GM12801 (cell line): ENCODE data around the gene CLDN18.

Source experiments
- TF ChIP-seq, protein P1 (sequence below): IDR thresholded peaks from one replicate; pipeline ENCODE4 v1.5.1; 2011; ENCODE audit warnings: control low read depth; ENCODE audit not compliant: insufficient read length; ENCODE audit errors: extremely low read depth

The CLDN18 gene

DNA sequence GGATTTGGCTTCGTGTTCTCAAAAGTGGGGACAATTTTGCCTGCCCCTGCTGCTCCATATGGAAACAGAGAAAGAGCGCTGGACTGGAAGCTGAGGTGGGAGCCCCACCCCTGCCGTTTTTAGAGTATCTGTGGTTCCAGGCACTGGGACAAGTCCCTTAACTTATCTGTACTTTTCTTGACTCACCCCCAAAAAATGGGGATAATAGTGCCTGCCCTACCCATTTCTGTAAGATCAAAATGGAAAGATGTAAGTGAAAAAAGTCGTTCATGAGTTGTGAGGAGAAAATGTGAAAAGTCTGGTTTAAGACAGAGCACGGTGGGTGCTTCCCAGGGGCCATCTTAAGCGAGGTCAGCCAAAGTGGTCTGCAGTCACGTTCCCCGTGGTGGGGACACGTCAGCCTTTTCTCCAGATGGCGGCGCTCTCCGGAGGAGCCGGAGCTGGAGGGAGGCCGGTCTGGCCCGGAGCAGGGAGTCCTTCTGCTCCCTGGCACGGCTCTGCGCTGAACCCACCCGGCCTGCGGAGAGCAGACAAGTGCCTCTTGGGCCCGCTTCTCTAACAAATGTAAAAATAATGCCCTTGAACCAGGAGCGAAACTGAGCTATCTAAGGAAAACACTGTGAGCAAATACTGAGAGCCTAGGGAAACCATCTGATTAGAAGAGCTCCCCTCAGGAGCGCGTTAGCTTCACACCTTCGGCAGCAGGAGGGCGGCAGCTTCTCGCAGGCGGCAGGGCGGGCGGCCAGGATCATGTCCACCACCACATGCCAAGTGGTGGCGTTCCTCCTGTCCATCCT is at the start of gene CLDN18:
CLDN18 (plus strand) TSS at position 690 of the 797 bp plus-strand sequence; CDS start at position 751, 61 bp downstream.
- TF ChIP-seq, protein P1, sequence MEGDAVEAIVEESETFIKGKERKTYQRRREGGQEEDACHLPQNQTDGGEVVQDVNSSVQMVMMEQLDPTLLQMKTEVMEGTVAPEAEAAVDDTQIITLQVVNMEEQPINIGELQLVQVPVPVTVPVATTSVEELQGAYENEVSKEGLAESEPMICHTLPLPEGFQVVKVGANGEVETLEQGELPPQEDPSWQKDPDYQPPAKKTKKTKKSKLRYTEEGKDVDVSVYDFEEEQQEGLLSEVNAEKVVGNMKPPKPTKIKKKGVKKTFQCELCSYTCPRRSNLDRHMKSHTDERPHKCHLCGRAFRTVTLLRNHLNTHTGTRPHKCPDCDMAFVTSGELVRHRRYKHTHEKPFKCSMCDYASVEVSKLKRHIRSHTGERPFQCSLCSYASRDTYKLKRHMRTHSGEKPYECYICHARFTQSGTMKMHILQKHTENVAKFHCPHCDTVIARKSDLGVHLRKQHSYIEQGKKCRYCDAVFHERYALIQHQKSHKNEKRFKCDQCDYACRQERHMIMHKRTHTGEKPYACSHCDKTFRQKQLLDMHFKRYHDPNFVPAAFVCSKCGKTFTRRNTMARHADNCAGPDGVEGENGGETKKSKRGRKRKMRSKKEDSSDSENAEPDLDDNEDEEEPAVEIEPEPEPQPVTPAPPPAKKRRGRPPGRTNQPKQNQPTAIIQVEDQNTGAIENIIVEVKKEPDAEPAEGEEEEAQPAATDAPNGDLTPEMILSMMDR, result no peak

DNA sequence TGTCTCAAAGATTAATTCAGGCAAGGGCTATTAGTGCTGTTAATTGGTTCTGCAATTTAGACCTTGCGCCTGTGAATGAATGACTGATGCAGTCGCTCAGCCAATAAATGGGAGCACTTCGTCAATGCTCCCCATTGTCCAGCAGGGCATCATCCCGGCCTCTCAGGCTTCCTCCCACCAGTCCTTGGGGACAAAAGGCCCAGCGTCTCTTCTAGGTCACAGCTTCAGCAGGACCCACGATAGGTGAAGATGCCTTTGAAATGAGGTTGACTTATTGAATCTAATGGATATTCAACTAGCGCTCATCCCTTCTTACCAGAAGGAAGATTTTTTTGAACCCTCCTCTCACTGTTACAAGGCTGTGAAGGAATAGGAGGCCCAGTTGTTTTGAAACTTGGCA is 47.7 kb upstream of the CLDN18 start:
- TF ChIP-seq, protein P1, result no peak

DNA sequence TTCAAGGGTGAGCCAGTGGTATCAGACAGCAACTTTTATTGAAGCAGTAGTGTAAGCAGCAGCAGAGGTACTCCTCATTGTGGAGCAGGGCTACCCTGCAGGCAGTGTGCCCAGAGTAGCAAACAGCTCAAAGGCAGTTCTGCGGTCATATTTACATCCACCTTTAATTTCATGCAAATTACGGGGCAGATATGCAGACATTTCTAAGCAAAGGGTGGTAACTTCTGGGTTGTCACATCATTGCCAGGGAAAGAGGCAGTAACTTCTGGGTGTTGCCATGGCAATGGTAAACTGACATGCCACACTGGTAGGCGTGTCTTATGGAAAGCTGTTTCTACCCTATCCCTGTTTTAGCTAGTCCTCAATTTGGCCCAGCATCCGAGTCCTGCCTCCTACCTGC is 46.5 kb upstream of the CLDN18 start:
- TF ChIP-seq, protein P1, result no peak

DNA sequence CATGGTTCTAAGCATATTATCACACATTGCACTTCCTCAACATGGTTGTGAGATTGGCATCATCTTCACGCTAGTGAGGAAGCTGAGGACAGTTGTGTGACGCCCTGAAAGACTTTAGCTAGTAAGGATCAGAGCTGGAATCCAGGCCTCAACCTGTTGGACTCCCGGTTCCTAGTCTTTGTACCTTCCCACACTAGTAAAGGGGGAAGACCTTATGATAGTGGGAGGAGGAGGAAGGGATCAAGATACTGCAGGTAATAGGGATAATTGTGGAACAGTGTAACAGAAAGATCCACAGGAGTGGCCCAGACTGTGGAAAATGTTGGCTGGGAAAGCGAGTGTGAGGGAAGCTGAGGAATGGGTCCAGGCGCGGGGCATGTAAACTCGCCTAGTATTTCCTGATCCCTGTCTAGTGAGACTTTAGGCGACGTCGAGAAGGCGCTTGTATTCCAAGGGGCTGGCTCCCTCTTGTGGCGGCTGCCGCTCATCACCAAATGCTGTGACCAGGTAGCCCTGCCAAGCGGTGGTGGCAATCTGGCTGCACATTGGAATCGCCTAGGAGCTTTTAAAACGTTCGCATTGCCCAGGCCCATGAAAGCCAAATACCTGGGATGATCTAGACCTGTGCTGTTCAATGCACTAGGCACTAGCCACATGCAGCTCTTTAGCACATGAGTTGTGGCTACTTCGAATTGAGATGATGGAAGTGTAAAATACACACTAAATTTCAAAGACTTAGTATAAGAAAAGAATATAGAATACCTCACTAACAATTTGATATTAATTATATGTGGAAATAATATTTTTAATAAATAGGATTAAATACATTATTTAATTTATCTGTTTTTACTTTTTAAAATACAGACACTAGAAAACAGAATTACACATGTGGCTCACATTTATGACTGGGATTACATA is 38.8 kb upstream of the CLDN18 start:
- TF ChIP-seq, protein P1, result no peak

DNA sequence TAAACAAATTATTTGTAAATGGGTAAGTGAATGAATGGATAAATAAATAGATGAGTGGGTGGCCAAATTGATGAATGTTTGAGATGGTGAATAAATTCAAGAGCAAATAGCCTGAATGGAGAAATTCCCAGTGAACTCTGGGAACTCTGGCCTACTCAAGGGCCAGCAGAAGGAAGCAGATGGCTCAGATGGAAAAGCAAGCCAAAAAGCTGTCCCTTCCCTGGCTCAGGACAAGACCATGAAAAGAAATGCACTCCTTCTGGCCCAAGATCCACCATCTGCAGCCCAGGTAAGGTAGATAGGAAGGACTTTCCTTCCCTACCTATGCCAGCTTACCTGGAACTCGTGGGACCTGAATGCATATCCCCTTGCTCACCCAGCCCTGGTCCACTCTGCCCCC is 37.6 kb upstream of the CLDN18 start:
- TF ChIP-seq, protein P1, result no peak

DNA sequence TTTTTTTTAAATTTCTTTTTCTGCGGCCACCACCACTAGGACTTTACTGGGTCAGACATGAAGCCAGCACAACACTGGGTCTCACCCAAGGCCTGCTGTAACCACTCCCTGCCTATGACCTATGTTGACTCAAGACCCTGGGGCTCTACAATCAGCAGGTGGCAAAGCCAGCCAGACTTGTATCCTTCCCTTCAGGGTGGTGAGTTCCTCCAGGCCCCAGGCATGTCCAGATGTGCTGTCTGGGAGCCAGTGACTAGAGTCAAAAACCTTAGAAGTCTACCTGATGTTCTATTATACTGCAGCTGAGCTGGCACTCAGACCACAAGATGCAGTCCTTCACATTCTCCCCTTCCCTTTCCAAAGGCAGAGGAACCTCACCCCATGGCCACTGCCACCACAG is 31.6 kb upstream of the CLDN18 start:
- TF ChIP-seq, protein P1, result no peak

DNA sequence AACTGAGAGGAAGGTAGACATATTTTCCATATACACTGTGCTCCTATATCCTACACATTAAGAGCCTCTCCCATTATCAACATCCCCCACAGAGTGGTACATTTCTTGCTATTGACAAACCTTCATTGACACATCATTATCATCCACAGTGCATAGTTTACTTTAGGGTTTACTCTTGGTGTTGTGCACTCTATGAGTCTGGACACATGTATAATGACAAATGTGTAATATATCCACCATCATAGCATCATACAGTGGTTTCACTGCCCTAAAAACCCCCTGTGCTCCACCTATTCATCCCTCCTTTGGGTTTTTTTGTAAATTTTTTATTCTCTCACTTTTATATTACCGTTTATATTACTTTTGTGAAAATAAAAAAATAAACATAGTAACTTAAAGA is 22.2 kb upstream of the CLDN18 start:
- TF ChIP-seq, protein P1, result no peak
